HepG2 (cell line): ENCODE measurements around the gene UBE2I. TPM values are rescaled to one million over a fixed set of nuclear protein-coding genes. Genes with fewer than 3 reads are reported as not detected.

Source experiments
- ATAC-seq: fragments of 200-7000 bp; cut with Tn5 transposase; 3 replicates; pipeline ENCODE4 v1.9.1; 2020; ENCODE audit warnings: mild to moderate bottlenecking, moderate library complexity
- BruUV-seq: library from RNA; stranded (reverse); fragments of 400-500 nt; replicated peaks from 2 replicates; lab custom pipeline; 2021; lab: Mats Ljungman, UMichigan
- CTCF ChIA-PET: fragments of 300-600 bp; formaldehyde crosslinking; extraction: SDS; loops from one replicate; lab custom pipeline; 2021; ENCODE audit warnings: low total read pairs, inconsistent platforms, low intra/inter-chr PET ratio; lab: Yijun Ruan, JAX
- POLR2A ChIA-PET: fragments of 350-600 bp; sonication (Branson Sonifier 250); formaldehyde crosslinking; loops from one replicate; lab custom pipeline; 2020; ENCODE audit warnings: antibody characterized with exemption, inconsistent platforms; lab: Yijun Ruan, JAX
- DNase-seq: peaks from one replicate; pipeline ENCODE4 v3.0.0-alpha.2; 2015; ENCODE audit warnings: low spot score
- FAIRE-seq: peaks from 3 replicates; lab custom pipeline; 2011; peaks lifted over from hg19 to GRCh38; lab: Jason Lieb, UNC
- H2AFZ ChIP-seq: one replicate; pipeline ENCODE4 v1.6.1; 2011; ENCODE audit warnings: low read length, inconsistent platforms
- H3K27ac ChIP-seq: fragments of 300-600 bp; 3 replicates; pipeline ENCODE4 v1.8.0; 2011; ENCODE audit warnings: mixed run types, mild to moderate bottlenecking, mixed read lengths, low read length, inconsistent platforms; ENCODE audit not compliant: insufficient read depth; ENCODE audit errors: extremely low read length
- H3K27me3 ChIP-seq, 2 experiments: fragments of 200-600 bp in 1 of 2; 2 replicates in 1 of 2; 3 replicates in 1 of 2; pipeline versions ENCODE4 v1.6.0 to v1.8.0; 2011; ENCODE audit warnings: low read length in 2 of 2, mild to moderate bottlenecking in 2 of 2, moderate library complexity in 2 of 2, inconsistent platforms in 1 of 2; ENCODE audit not compliant: insufficient read depth in 2 of 2, control insufficient read depth in 1 of 2
- H3K36me3 ChIP-seq, 2 experiments: fragments of 200-600 bp in 1 of 2; replicated peaks in 1 of 2; 2 replicates in 1 of 2; 3 replicates in 1 of 2; pipeline versions ENCODE4 v1.5.1 to v1.8.0; 2011; ENCODE audit warnings: low read length in 2 of 2, inconsistent platforms in 1 of 2; ENCODE audit not compliant: insufficient read depth in 2 of 2, control insufficient read depth in 1 of 2
- H3K4me1 ChIP-seq: 2 replicates; pipeline ENCODE4 v1.5.1; 2012; ENCODE audit warnings: low read length, inconsistent platforms; ENCODE audit not compliant: insufficient read depth
- H3K4me2 ChIP-seq: 2 replicates; pipeline ENCODE4 v1.6.0; 2011; ENCODE audit warnings: low read depth, low read length, inconsistent platforms
- H3K4me3 ChIP-seq, 3 experiments: fragments of 200-600 bp in 1 of 3; sonication (generic), shearing (Covaris generic) in 1 of 3; replicated peaks in 1 of 3; 2 replicates each; pipeline ENCODE4 v1.5.1; 2011 to 2016; ENCODE audit warnings: low read length in 3 of 3, inconsistent platforms in 2 of 3, low read depth in 2 of 3, mild to moderate bottlenecking in 2 of 3, control low read depth in 1 of 3, mixed read lengths in 1 of 3; ENCODE audit not compliant: insufficient read depth in 1 of 3
- H3K79me2 ChIP-seq: one replicate; pipeline ENCODE4 v1.6.1; 2011; ENCODE audit warnings: low read length, inconsistent platforms; ENCODE audit not compliant: insufficient read depth
- H3K9ac ChIP-seq: 2 replicates; pipeline ENCODE4 v1.6.0; 2011; ENCODE audit warnings: mild to moderate bottlenecking, low read depth, low read length, inconsistent platforms; ENCODE audit not compliant: insufficient read depth
- H3K9me3 ChIP-seq: 2 replicates; pipeline ENCODE4 v1.5.1; 2012; ENCODE audit warnings: mild to moderate bottlenecking, low read length
- H4K20me1 ChIP-seq: 2 replicates; pipeline ENCODE4 v1.6.0; 2011; ENCODE audit warnings: inconsistent platforms, mild to moderate bottlenecking, low read length, moderate library complexity; ENCODE audit not compliant: insufficient read depth
- AGO1 ChIP-seq: fragments of 200-400 bp; formaldehyde crosslinking; IDR thresholded peaks from 2 replicates; pipeline ENCODE4 v1.6.1; 2017; ENCODE audit warnings: mild to moderate bottlenecking, low read depth, low read length, moderate library complexity; ENCODE audit not compliant: poor library complexity, severe bottlenecking
- ATM ChIP-seq: fragments of 450-650 bp; IDR thresholded peaks from 2 replicates; pipeline ENCODE4 v1.7.1; 2017; ENCODE audit warnings: mild to moderate bottlenecking, borderline replicate concordance
- NFE2L2 ChIP-seq: fragments of 150-350 bp; IDR thresholded peaks from 2 replicates; pipeline ENCODE4 v1.6.1; 2014; ENCODE audit warnings: low read length
- SIX4 ChIP-seq: sonication (generic); formaldehyde crosslinking; IDR thresholded peaks from 2 replicates; pipeline ENCODE4 v1.4.0; 2020; ENCODE audit warnings: missing genetic modification reagents
- SNAI1 ChIP-seq: sonication (generic); formaldehyde crosslinking; IDR thresholded peaks from 2 replicates; pipeline ENCODE4 v1.5.0; 2020; ENCODE audit warnings: mild to moderate bottlenecking, missing genetic modification reagents, borderline replicate concordance
- TSC22D2 ChIP-seq: sonication (generic); formaldehyde crosslinking; IDR thresholded peaks from 2 replicates; pipeline ENCODE4 v1.5.1; 2020; ENCODE audit warnings: missing genetic modification reagents, mild to moderate bottlenecking, borderline replicate concordance
- ZNF121 ChIP-seq: sonication (generic); formaldehyde crosslinking; IDR thresholded peaks from 2 replicates; pipeline ENCODE4 v1.5.0; 2020; ENCODE audit warnings: mild to moderate bottlenecking, missing genetic modification reagents
- ZNF251 ChIP-seq: sonication (generic); formaldehyde crosslinking; IDR thresholded peaks from 2 replicates; pipeline ENCODE4 v1.9.0; 2021; ENCODE audit warnings: mild to moderate bottlenecking, missing genetic modification reagents
- ZNF776 ChIP-seq: sonication (generic); formaldehyde crosslinking; IDR thresholded peaks from 2 replicates; pipeline ENCODE4 v1.4.0; 2020; ENCODE audit warnings: mild to moderate bottlenecking, missing genetic modification reagents
- ZSCAN29 ChIP-seq: sonication (generic); formaldehyde crosslinking; conservative IDR thresholded peaks from 2 replicates; pipeline ENCODE4 v1.4.0; 2020; ENCODE audit warnings: mild to moderate bottlenecking, missing genetic modification reagents
- WGBS: methylation state at CpG from one replicate; pipeline ENCODE4 v1.1.6; 2017; ENCODE audit warnings: low lambda C conversion rate; 5-methylcytosine and 5-hydroxymethylcytosine counted together
- in situ Hi-C: cut with HindIII; loops from 2 replicates; pipeline ENCODE4 v1.10.0; 2017; ENCODE audit warnings: low pct_unique_long_range_greater_than_20kb; ENCODE audit not compliant: extremely low pct_ligation_motif_present
- intact Hi-C: fragments of 100-400 bp; cut with micrococcal nuclease; formaldehyde crosslinking; loops from one replicate; pipeline ENCODE4 v1.10.0; 2022; ENCODE audit not compliant: unreplicated experiment
- polyA plus RNA-seq, 8 experiments: library from polyadenylated mRNA; depleted of rRNA in 3 of 8; stranded (reverse) in 7 of 8; unstranded in 1 of 8; fragments of >200 nt; fragmentation: Illumina TruSeq in 4 of 8; extraction: Trizol in 4 of 8; gene quantifications; 2 replicates each; pipeline versions ENCODE4 v1.2.1 to v1.2.3, GENCODE V29; 2011 to 2016; ENCODE audit warnings: low read depth in 4 of 8, missing spikeins in 1 of 8, mixed read lengths in 1 of 8; ENCODE audit not compliant: insufficient read depth in 1 of 8
- total RNA-seq, 5 experiments: library from RNA; depleted of rRNA; stranded (reverse); fragments of >200 nt; fragmentation: Illumina TruSeq; extraction: Trizol; gene quantifications; 2 replicates each; pipeline ENCODE4 v1.2.3, GENCODE V29; 2016; ENCODE audit warnings: low read depth in 1 of 5
- TF ChIP-seq, protein P1 (sequence below): sonication (generic); formaldehyde crosslinking; IDR thresholded peaks from 2 replicates; pipeline ENCODE4 v1.4.0; 2020; ENCODE audit warnings: missing genetic modification reagents, borderline replicate concordance
- TF ChIP-seq, protein P2 (sequence below): sonication (generic); formaldehyde crosslinking; conservative IDR thresholded peaks from 2 replicates; pipeline ENCODE4 v1.8.0; 2022; ENCODE audit warnings: missing genetic modification reagents
- TF ChIP-seq, protein P3 (sequence below): sonication (generic); formaldehyde crosslinking; IDR thresholded peaks from 2 replicates; pipeline ENCODE4 v1.5.0; 2020; ENCODE audit warnings: missing genetic modification reagents
- TF ChIP-seq, protein P4 (sequence below): sonication (generic); formaldehyde crosslinking; IDR thresholded peaks from 2 replicates; pipeline ENCODE4 v1.4.0; 2020; ENCODE audit warnings: missing genetic modification reagents, mild to moderate bottlenecking, borderline replicate concordance
- TF ChIP-seq, protein P5 (sequence below): IDR thresholded peaks from 2 replicates; pipeline ENCODE4 v1.6.1; 2016; ENCODE audit warnings: missing biosample characterization, missing genetic modification reagents, low read depth

UBE2I gene
- total and polyA plus RNA-seq, 2 of the 13 experiments (the other 11 are each of a cell fraction or from before 2014, with no cell fraction given) = 75.8 to 98.9 TPM

DNA sequence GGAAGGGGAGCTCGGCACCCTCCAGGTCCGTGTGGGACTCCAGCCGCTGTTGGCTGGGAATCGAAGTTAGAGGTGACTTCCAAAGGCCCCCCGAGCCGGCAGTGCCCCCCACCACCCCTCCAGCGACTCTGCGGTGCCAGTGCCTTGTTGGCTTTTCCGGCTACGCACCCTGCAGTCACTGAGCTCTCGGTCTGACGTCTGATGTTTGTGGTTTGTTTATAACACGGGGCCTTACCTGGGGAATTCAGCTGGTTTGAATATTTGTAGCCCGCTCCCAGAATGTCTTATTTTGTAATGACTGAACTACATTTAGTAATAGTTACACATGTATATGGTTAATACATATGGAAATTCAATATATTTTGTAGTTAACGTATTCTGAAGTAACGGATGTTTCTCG, 17.0 kb downstream of the UBE2I start:
- Histone ChIP-seq H3K4me3 (no peak overlapping the region), H3K9me3 (no peaks in the 10 kb centered on the region), H3K36me3 (peaks cover 3 to 21% of the 10 kb centered on the region in 2 experiments; a peak in 4 of 5 replicates), H3K27ac (no peak overlapping the region), H3K27me3 (no peaks in the 10 kb centered on the region; a peak in 1 of 5 replicates), H3K79me2 (no peaks in the 10 kb centered on the region), H3K9ac (no peak overlapping the region), H2AFZ (no peak overlapping the region), H4K20me1 (no peaks in the 10 kb centered on the region), H3K4me1 (peaks cover 7% of the 10 kb centered on the region), H3K4me2 (no peak overlapping the region)
- DNase-seq (no peak), ATAC-seq (no peak), FAIRE-seq (no peak)
- ChIA-PET CTCF (no interaction called here), POLR2A (interaction anchor here (1.0 kb wide), 1 partner anchor 11 kb away, joined by 3 read pairs; no protein-coding TSS in a partner anchor)
- intact Hi-C loops = no loop called here
- TF ChIP-seq TSC22D2 = no peak
- no peak for TF ChIP-seq SNAI1 (CRISPR knock-in tag)
- no peak for TF ChIP-seq ZNF776 (CRISPR knock-in tag)
- TF ChIP-seq, protein P1, sequence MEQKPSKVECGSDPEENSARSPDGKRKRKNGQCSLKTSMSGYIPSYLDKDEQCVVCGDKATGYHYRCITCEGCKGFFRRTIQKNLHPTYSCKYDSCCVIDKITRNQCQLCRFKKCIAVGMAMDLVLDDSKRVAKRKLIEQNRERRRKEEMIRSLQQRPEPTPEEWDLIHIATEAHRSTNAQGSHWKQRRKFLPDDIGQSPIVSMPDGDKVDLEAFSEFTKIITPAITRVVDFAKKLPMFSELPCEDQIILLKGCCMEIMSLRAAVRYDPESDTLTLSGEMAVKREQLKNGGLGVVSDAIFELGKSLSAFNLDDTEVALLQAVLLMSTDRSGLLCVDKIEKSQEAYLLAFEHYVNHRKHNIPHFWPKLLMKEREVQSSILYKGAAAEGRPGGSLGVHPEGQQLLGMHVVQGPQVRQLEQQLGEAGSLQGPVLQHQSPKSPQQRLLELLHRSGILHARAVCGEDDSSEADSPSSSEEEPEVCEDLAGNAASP (CRISPR knock-in tag) = no peak
- TF ChIP-seq ZSCAN29 = no peak
- TF ChIP-seq, protein P2, sequence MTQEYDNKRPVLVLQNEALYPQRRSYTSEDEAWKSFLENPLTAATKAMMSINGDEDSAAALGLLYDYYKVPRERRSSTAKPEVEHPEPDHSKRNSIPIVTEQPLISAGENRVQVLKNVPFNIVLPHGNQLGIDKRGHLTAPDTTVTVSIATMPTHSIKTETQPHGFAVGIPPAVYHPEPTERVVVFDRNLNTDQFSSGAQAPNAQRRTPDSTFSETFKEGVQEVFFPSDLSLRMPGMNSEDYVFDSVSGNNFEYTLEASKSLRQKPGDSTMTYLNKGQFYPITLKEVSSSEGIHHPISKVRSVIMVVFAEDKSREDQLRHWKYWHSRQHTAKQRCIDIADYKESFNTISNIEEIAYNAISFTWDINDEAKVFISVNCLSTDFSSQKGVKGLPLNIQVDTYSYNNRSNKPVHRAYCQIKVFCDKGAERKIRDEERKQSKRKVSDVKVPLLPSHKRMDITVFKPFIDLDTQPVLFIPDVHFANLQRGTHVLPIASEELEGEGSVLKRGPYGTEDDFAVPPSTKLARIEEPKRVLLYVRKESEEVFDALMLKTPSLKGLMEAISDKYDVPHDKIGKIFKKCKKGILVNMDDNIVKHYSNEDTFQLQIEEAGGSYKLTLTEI (CRISPR knock-in tag) = no peak
- TF ChIP-seq, protein P3, sequence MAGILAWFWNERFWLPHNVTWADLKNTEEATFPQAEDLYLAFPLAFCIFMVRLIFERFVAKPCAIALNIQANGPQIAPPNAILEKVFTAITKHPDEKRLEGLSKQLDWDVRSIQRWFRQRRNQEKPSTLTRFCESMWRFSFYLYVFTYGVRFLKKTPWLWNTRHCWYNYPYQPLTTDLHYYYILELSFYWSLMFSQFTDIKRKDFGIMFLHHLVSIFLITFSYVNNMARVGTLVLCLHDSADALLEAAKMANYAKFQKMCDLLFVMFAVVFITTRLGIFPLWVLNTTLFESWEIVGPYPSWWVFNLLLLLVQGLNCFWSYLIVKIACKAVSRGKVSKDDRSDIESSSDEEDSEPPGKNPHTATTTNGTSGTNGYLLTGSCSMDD (CRISPR knock-in tag) = no peak
- no peak for TF ChIP-seq ATM
- no peak for TF ChIP-seq NFE2L2
- no peak for TF ChIP-seq AGO1
- TF ChIP-seq ZNF121 (CRISPR knock-in tag) = no peak
- TF ChIP-seq, protein P4, sequence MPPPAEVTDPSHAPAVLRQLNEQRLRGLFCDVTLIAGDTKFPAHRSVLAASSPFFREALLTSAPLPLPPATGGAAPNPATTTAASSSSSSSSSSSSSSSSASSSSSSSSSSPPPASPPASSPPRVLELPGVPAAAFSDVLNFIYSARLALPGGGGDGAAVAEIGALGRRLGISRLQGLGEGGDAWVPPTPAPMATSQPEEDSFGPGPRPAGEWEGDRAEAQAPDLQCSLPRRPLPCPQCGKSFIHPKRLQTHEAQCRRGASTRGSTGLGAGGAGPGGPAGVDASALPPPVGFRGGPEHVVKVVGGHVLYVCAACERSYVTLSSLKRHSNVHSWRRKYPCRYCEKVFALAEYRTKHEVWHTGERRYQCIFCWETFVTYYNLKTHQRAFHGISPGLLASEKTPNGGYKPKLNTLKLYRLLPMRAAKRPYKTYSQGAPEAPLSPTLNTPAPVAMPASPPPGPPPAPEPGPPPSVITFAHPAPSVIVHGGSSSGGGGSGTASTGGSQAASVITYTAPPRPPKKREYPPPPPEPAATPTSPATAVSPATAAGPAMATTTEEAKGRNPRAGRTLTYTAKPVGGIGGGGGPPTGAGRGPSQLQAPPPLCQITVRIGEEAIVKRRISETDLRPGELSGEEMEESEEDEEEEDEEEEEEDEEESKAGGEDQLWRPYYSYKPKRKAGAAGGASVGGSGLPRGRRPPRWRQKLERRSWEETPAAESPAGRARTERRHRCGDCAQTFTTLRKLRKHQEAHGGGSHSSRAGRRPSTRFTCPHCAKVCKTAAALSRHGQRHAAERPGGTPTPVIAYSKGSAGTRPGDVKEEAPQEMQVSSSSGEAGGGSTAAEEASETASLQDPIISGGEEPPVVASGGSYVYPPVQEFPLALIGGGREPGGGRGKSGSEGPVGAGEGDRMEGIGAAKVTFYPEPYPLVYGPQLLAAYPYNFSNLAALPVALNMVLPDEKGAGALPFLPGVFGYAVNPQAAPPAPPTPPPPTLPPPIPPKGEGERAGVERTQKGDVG (CRISPR knock-in tag) = no peak
- no peak for TF ChIP-seq ZNF251
- TF ChIP-seq SIX4 = no peak
- TF ChIP-seq, protein P5, sequence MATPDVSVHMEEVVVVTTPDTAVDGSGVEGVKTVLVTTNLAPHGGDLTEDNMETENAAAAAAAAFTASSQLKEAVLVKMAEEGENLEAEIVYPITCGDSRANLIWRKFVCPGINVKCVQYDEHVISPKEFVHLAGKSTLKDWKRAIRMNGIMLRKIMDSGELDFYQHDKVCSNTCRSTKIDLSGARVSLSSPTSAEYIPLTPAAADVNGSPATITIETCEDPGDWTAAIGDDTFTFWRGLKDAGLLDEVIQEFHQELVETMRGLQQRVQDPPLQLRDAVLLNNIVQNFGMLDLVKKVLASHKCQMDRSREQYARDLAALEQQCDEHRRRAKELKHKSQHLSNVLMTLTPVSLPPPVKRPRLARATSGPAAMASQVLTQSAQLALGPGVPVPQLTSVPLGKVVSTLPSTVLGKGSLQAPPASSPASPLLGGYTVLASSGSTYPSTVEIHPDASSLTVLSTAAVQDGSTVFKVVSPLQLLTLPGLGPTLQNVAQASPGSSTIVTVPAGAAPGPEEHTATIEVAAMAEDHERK (CRISPR knock-in tag) = no peak
- 88% methylated on average over 12 of the region's 17 CpGs for WGBS
- no TSS peak for BruUV-seq
- in situ Hi-C loops = no loop called here
